ENCODE results near the gene CD79B.

DNA sequence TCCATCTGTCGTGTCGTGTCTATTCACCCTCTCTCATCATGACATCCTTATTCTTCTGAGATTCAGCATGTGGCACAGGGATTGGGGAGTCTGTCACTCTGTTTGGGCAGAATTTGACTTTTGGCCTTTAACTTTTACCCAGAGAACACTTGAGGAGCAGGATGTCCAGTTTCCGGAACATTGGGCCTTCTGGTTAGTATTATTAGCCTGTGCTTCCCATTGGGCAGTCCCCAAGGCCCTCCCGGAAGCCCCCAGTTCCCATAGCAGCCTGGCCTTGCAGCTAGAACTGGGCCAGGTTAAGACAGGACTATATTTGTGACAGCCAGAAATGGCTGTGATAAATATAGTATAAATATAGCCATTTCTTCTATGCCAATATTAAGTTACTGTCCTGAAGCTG is 31.0 kb upstream of the CD79B start:
- TF ChIP-seq, protein P1, sequence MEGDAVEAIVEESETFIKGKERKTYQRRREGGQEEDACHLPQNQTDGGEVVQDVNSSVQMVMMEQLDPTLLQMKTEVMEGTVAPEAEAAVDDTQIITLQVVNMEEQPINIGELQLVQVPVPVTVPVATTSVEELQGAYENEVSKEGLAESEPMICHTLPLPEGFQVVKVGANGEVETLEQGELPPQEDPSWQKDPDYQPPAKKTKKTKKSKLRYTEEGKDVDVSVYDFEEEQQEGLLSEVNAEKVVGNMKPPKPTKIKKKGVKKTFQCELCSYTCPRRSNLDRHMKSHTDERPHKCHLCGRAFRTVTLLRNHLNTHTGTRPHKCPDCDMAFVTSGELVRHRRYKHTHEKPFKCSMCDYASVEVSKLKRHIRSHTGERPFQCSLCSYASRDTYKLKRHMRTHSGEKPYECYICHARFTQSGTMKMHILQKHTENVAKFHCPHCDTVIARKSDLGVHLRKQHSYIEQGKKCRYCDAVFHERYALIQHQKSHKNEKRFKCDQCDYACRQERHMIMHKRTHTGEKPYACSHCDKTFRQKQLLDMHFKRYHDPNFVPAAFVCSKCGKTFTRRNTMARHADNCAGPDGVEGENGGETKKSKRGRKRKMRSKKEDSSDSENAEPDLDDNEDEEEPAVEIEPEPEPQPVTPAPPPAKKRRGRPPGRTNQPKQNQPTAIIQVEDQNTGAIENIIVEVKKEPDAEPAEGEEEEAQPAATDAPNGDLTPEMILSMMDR (IDR thresholded peaks at IDR 0.05) = no peak
- no peak for TF ChIP-seq POLR2A (IDR thresholded peaks at IDR 0.05)

Data from heart left ventricle (tissue), 13 donors.